GM18868 (cell line): ENCODE data around the gene AUTS2.

Experiments
- ATAC-seq: cut with Tn5 transposase; IDR thresholded peaks from one replicate; pipeline ENCODE4 v1.9.1; 2021; ENCODE audit warnings: mild to moderate bottlenecking, moderate library complexity; ENCODE audit not compliant: unreplicated experiment

The AUTS2 gene

GRCh38 chr7:70142247-70142932, 544.1 kb downstream of the AUTS2 start:
- no peak for ATAC-seq

DNA sequence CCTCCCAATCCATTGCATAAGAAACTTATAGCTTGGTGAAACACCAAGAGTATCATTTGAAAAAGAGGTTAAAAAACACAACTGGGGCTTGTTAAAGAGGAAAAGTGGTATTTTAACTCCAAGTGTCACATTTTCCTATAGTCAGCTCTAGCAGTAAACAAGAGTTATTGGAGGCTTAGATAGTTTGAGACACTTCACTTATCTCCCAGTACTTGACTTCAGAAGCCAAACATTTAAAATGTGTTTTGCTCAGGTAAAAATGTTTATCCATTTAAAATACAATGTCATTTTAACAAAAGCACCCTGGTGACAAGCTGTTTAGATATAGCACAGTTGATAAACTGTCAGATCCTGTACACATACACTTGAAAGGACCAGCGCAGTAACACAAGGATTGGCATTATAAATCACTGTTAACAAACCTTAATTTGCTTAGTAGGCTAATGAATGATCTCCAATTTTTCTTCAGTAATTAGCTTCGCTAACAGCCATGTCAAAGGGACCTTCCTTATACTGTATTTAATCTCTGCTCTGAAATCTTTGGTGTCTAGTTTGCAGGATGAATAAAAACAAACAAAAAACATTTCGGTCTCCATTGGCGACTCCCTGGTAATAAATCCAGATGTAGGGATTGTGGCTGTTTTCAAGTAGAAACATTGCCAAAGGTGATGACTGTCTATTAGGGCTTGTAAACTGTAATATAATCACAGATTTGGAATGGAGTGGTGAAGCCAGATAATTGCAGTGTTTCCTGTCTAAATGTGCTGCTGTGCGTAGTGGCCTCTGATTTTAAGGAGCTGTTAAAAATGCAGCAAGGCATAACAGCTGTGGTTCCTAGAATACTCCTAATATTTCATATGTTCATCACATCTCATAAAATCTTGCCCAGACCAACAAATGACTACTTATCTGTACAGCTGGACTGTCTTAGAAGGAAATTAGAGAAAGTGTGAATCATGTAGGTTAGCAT, 545.1 kb downstream of the AUTS2 start:
- ATAC-seq = no peak

DNA sequence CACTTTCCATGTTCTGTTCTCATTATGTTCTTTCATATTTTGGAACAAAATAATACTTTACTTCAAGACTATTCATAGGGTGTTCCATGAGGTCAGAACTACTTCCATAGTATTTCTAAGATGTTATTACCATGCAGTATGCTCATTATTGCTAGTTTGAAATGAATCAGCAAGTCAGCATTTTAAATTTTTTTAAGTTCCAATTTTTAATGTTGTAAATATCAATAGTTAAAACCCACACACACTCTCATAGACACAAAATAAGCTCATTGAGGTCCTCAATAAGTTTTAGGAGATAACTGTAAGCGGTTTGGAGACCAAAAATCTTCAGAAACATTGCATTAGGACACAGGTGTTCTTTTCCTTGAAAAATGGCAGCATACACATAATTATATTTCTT, 550.7 kb downstream of the AUTS2 start:
- no peak for ATAC-seq

DNA sequence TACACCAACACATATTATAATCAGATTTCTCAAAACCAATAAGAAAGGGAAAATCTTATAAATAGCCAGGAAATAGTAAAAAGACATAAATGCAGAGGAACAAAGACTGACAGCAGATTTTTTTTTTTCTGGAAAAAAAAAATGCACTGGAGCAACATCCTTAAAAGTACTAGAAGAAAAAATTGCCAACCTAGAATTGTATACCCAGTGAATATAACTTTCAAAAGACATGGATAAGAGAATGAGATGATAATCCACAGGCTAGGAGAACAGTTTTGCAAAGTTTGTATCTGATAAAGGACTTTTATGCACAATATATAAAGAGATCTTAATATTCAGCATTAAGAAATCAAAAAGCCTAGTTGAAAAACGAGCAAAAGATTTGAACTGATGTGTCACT, 554.0 kb downstream of the AUTS2 start:
- no peak for ATAC-seq

DNA sequence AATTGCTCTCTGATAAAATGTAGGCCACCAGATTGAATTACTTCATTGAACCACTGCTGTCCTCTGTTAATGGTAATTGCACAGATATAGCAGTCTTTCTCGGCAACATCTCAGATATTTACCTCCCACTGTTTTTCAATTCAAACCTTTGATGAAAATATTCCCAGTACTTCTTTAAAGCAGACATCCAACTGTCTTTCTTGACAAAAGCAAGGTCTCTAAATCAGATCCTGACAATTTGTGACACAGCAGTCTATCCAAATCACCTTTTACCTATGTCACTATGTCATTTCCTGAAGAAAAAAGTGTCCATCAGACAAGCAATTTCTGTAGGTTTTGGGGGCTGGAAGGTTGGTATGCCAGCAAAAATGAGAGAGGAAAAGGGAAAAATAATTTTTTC, 555.7 kb downstream of the AUTS2 start:
- no peak for ATAC-seq

DNA sequence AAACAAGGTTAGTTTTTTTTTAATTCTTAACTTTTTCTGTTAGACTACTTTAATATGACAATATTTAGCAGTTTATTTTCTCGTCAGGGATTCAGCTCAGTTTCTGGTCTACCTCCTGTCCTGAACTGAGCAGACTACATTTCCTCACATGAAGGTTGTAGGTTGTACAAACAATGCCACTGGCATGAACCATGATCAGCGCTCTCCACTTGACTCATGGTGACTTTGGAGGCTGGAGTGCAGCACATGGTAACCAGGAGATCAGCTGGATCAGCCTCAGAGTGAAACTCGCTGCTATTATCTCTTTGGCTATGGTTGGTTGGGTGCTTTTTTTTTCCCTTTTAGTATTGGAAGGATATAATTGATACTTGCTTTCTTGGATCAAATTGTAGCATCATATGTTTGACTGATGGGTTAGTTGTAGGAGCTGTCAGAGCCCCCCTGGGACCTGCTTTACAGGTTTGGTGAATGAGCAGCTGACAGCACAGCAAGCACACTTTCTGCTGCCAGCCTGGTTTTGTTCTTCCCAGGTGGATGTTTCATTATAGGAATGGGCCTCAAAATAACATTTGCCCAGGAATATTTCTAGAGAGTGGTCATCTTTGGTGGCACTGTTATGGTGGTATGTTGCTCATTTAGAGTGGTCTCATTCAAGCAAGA, 556.4 kb downstream of the AUTS2 start:
- ATAC-seq = no peak

GRCh38 chr7:70156057-70156456, 557.8 kb downstream of the AUTS2 start:
- ATAC-seq = no peak

DNA sequence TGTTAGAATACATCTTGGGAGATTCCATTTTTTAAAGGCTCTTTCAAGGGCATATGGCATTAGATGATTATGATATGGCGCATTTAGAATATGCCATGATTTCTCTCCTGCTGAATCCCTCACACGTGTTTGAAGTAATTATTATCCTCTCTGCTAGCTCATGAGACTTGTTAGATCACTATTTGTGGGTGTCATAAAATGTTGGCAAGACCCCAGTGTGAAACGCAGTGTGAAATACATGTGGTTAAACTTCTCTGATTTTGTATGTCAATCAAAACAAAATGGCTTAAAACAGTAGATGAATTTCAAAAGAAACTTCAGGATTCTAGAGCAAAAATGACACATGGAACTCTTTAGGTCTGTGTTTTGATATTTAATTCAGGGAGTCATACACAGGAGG, 560.8 kb downstream of the AUTS2 start:
- no peak for ATAC-seq

DNA sequence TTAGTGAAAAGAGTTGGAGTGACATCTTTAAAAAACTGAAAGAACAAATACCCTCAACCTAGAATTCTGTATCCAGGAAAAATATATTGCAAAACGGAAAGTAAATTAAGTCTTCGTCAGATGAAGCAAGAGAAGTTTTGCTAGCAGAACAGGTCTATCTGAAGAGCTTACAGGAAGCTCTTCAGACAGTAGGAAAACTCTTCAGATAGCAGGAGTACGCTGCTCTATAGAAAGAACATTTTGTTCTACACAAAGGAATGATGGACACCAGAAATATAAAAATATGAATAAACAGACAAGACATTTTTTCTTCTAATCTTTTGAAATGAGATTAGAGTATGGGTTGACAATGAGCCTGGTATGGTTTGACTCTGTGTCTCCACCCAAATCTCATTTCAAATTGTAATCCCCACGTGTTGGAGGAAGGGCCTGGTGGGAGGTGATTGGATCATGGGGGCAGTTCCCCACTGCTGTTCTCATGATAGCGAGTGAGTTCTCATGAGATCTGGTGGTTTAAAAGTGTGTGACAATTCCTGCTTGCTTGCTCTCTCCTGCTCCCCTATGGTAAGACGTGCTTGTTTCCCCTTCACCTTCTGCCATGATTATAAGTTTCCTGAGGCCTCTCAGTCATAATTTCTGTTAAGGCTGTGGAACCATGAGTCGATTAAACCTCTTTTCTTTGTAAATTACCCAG, 567.3 kb downstream of the AUTS2 start:
- no peak for ATAC-seq

GRCh38 chr7:70171369-70171920, 573.2 kb downstream of the AUTS2 start:
- no peak for ATAC-seq

GRCh38 chr7:70177166-70177565, 578.9 kb downstream of the AUTS2 start:
- peak; percentile 69 for ATAC-seq

GRCh38 chr7:70178211-70178610, 579.9 kb downstream of the AUTS2 start:
- ATAC-seq = no peak

GRCh38 chr7:70178787-70179186, 580.5 kb downstream of the AUTS2 start:
- ATAC-seq = no peak

GRCh38 chr7:70182521-70182920, 584.2 kb downstream of the AUTS2 start:
- no peak for ATAC-seq

DNA sequence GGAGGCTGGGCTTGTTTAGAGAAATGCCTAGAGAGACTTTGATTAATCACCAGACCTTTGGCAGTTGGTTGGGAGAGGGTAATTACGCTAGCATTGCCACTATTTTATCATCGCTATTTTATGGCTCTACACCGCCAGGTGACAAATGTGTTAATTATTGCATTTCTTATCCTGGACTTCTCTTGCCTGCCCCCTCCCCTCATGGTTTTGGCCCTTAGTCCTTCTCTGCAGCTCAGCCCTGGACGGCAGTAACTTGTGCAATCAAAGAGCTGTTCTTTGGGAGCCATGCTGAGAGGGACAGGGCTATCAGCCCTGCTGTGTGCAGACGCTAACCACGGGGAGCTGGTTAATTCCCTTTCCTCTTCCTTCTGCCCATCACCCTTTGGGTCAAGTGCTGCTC, 585.0 kb downstream of the AUTS2 start:
- no peak for ATAC-seq

GRCh38 chr7:70188901-70189650, 590.8 kb downstream of the AUTS2 start:
- no peak for ATAC-seq

GRCh38 chr7:70189776-70190175, 591.5 kb downstream of the AUTS2 start:
- ATAC-seq = no peak

DNA sequence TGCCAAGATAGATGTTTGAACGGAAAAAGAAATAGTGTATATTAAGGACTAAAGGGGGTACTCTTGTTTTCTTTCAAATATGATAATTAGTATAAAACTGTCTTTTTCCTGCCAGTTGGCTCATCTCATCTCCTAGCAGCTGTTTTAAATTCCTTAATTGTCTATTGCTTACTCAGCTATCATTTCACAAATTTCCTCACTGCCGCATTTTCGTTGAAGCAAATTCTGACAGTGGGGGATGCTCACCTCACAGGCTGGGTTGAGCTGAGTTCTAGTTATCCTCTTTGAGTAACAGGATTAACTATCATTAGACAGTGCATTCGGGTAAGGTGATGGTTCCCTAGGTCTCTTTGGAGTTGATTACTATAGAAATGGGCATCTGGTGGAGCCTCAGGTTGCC, 592.0 kb downstream of the AUTS2 start:
- no peak for ATAC-seq

DNA sequence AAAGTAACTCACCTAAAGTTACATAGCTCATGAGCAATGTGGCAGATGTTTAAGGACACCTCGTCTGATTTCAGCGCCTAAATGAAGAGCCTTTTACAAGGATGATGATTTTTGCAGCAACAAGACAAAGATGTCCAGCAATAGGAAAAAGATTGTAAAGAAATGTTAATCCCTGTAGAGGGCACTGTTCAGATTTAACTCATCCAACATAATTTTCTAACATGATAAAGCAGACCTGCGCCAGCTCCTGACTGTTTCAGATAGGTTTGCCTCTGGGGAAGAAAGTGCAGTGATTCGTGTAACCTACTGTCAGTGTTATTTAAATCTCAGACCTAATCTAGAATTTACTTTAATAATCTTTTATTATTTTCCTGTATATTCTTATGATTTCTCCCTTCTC, 595.2 kb downstream of the AUTS2 start:
- no peak for ATAC-seq
